Lower leg skin (tissue), 3 donors: Measurements from ENCODE around the gene ZNHIT2.

Source experiments
- POLR2A ChIP-seq, 2 donors: fragments of 450-650 bp; IDR thresholded peaks; one replicate each; pipeline ENCODE4 v1.6.1; 2016 to 2017; ENCODE audit warnings: antibody characterized with exemption in 2 of 2, mild to moderate bottlenecking in 1 of 2, moderate library complexity in 1 of 2
- TF ChIP-seq, protein P1 (sequence below), 3 donors: fragments of 450-650 bp; IDR thresholded peaks; one replicate each; pipeline ENCODE4 v1.5.1; 2016; ENCODE audit warnings: antibody characterized with exemption in 3 of 3, mild to moderate bottlenecking in 3 of 3, moderate library complexity in 2 of 3

DNA sequence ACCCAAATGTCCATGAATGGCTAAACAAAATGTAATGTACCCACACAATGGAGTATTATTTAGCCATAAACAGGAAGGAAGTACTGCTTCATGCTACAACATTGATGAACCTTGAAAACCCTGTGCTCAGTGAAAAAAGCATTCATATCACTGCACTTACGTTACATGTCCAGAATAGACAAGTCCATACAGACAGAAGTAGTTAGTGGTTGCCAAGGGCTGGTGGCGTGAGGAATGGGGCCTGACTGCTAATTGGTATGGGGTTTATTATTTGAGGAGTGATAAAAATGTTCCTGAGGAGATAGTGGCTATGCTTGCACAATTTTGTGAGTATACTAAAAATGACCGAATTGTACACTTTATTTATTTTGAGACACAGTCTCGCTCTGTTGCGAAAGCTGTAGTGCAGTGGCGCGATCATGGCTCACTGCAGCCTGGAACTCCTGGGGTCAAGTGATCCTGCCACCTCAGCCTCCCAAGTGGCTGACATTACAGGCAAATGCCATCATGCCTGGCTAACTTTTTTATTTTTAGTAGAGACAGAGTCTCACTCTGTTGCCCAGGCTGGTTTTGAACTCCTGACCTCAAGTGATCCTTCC, 24.5 kb upstream of the ZNHIT2 start:
- TF ChIP-seq, protein P1, sequence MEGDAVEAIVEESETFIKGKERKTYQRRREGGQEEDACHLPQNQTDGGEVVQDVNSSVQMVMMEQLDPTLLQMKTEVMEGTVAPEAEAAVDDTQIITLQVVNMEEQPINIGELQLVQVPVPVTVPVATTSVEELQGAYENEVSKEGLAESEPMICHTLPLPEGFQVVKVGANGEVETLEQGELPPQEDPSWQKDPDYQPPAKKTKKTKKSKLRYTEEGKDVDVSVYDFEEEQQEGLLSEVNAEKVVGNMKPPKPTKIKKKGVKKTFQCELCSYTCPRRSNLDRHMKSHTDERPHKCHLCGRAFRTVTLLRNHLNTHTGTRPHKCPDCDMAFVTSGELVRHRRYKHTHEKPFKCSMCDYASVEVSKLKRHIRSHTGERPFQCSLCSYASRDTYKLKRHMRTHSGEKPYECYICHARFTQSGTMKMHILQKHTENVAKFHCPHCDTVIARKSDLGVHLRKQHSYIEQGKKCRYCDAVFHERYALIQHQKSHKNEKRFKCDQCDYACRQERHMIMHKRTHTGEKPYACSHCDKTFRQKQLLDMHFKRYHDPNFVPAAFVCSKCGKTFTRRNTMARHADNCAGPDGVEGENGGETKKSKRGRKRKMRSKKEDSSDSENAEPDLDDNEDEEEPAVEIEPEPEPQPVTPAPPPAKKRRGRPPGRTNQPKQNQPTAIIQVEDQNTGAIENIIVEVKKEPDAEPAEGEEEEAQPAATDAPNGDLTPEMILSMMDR (IDR thresholded peaks at IDR 0.05) = no peak
- no peak for TF ChIP-seq POLR2A (IDR thresholded peaks at IDR 0.05)
